Forelimb muscle (tissue), 1 donor: ENCODE measurements around the gene ZNF783. TPM values are rescaled to one million over a fixed set of nuclear protein-coding genes. Genes with fewer than 3 reads are reported as not detected.
"Not testable (repeated sequence)": the region's sequence is repeated elsewhere in the genome, so short reads cannot be mapped to it uniquely, and the experiment has no call there.

Experiments
- DNase-seq: peaks from one replicate; pipeline ENCODE4 v3.0.0-alpha.2; 2013; ENCODE audit warnings: low read depth
- polyA plus RNA-seq: library from polyadenylated mRNA; unstranded; fragments of 120-200 nt; gene quantifications from one replicate; pipeline ENCODE4 v1.2.1, GENCODE V29; 2013; ENCODE audit not compliant: insufficient read length

The ZNF783 gene
- polyA plus RNA-seq = 14.0 TPM

GRCh38 chr7:149261829-149262617 is at the start of gene ZNF783:
Gene ZNF783 (plus strand): TSS chr7:149262196. CDS start chr7:149262334, 138 bp downstream.
- DNase-seq = peak; percentile 62

- no peak for DNase-seq
Observed at GRCh38 chr7:149214020-149214720, 47.8 kb upstream of the ZNF783 start.

GRCh38 chr7:149216402-149216801 is 45.6 kb upstream of the ZNF783 start:
- DNase-seq = no peak

- DNase-seq = no peak
Observed at GRCh38 chr7:149217570-149217969, 44.4 kb upstream of the ZNF783 start.

GRCh38 chr7:149218469-149219420 is 43.3 kb upstream of the ZNF783 start:
- DNase-seq = no peak

GRCh38 chr7:149220534-149220933 is 41.5 kb upstream of the ZNF783 start:
- DNase-seq = no peak

- DNase-seq = no peak
Observed at GRCh38 chr7:149223176-149223575, 38.8 kb upstream of the ZNF783 start.

GRCh38 chr7:149223761-149224160 is 38.2 kb upstream of the ZNF783 start:
- no peak for DNase-seq

- DNase-seq = no peak
Observed at GRCh38 chr7:149224352-149224751, 37.6 kb upstream of the ZNF783 start.

- DNase-seq = no peak
Observed at GRCh38 chr7:149225106-149225505, 36.9 kb upstream of the ZNF783 start.

- DNase-seq = no peak
Observed at GRCh38 chr7:149225656-149226055, 36.3 kb upstream of the ZNF783 start.

- not testable (repeated sequence) for DNase-seq
Observed at GRCh38 chr7:149226366-149226765, 35.6 kb upstream of the ZNF783 start.

- DNase-seq = no peak
Observed at GRCh38 chr7:149226840-149227494, 35.0 kb upstream of the ZNF783 start.

GRCh38 chr7:149228831-149229471 is 33.0 kb upstream of the ZNF783 start:
- DNase-seq = no peak

GRCh38 chr7:149229526-149229925 is 32.5 kb upstream of the ZNF783 start:
- no peak for DNase-seq

GRCh38 chr7:149232362-149232761 is 29.6 kb upstream of the ZNF783 start:
- no peak for DNase-seq

GRCh38 chr7:149233655-149234204 is 28.3 kb upstream of the ZNF783 start:
- not testable (repeated sequence) for DNase-seq

- DNase-seq = no peak
Observed at GRCh38 chr7:149237502-149237901, 24.5 kb upstream of the ZNF783 start.

- no peak for DNase-seq
Observed at GRCh38 chr7:149238051-149238450, 23.9 kb upstream of the ZNF783 start.

GRCh38 chr7:149239345-149240143 is 22.5 kb upstream of the ZNF783 start, which contains the start of gene ZNF212:
Gene ZNF212 (plus strand): TSS chr7:149239651. CDS start chr7:149239779, 128 bp downstream.
- DNase-seq = peak; percentile 66
